Neural progenitor cell (in vitro differentiated cells): ENCODE results near the gene HNRNPD.

Source experiments
- EZH2 ChIP-seq: fragments of 200-600 bp; sonication (generic); IDR thresholded peaks from 2 replicates; pipeline ENCODE4 v1.6.1; 2017; ENCODE audit warnings: antibody characterized with exemption, mild to moderate bottlenecking, moderate library complexity
- EZH2phosphoT487 ChIP-seq: fragments of 200-600 bp; sonication (generic); IDR thresholded peaks from 2 replicates; pipeline ENCODE4 v1.6.1; 2017; ENCODE audit warnings: antibody characterized with exemption
- TF ChIP-seq, protein P1 (sequence below): fragments of 200-600 bp; sonication (generic); IDR thresholded peaks from 2 replicates; pipeline ENCODE4 v1.5.1; 2017; ENCODE audit warnings: antibody characterized with exemption, mild to moderate bottlenecking

GRCh38 chr4:82398263-82398662, 24.5 kb upstream of the HNRNPD start:
- TF ChIP-seq EZH2phosphoT487 (no peak), EZH2 (no peak)
- TF ChIP-seq, protein P1, sequence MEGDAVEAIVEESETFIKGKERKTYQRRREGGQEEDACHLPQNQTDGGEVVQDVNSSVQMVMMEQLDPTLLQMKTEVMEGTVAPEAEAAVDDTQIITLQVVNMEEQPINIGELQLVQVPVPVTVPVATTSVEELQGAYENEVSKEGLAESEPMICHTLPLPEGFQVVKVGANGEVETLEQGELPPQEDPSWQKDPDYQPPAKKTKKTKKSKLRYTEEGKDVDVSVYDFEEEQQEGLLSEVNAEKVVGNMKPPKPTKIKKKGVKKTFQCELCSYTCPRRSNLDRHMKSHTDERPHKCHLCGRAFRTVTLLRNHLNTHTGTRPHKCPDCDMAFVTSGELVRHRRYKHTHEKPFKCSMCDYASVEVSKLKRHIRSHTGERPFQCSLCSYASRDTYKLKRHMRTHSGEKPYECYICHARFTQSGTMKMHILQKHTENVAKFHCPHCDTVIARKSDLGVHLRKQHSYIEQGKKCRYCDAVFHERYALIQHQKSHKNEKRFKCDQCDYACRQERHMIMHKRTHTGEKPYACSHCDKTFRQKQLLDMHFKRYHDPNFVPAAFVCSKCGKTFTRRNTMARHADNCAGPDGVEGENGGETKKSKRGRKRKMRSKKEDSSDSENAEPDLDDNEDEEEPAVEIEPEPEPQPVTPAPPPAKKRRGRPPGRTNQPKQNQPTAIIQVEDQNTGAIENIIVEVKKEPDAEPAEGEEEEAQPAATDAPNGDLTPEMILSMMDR = no peak
